ENCODE measurements around the gene OVAAL.

Gene OVAAL

GRCh38 chr1:180558664-180559063 lies at the start of gene OVAAL:
TSS of gene OVAAL (plus strand) at chr1:180558964.
- Histone ChIP-seq H3K36me3 (ENCODE audit: low read length) (no peaks in the 10 kb centered on the region), H3K9me3 (ENCODE audit: insufficient read depth, low read length) (no peaks in the 10 kb centered on the region), H4K20me1 (ENCODE audit: low read depth, low read length) (no peaks in the 10 kb centered on the region), H3K79me2 (ENCODE audit: insufficient read depth, low read length) (no peaks in the 10 kb centered on the region), H3K9me2 (replicated peaks; ENCODE audit: insufficient read depth, low read length) (no peaks in the 10 kb centered on the region), H3K9ac (ENCODE audit: low read length) (no peak within 1 kb of the TSS), H3K27ac (ENCODE audit: low read depth, low read length) (no peak within 1 kb of the TSS), H3K27me3 (ENCODE audit: low read length) (no peaks in the 10 kb centered on the region), H3K4me3 (ENCODE audit: insufficient read depth, low read length, poor library complexity, severe bottlenecking) (no peak within 1 kb of the TSS), H2AFZ (ENCODE audit: low read depth, low read length, severe bottlenecking) (no peak within 1 kb of the TSS), H3F3A (ENCODE audit: insufficient read depth) (no peaks in the 10 kb centered on the region), H3K4me2 (ENCODE audit: low read depth, low read length, poor library complexity, severe bottlenecking) (no peak within 1 kb of the TSS)
- TF ChIP-seq CTCF (IDR thresholded peaks at IDR 0.05; ENCODE audit: insufficient read depth, low read length, poor library complexity, severe bottlenecking) (no peak), EZH2phosphoT487 (conservative IDR thresholded peaks at IDR 0.05; ENCODE audit: low read length) (no peak)

- no peak for TF ChIP-seq CTCF (IDR thresholded peaks at IDR 0.05; ENCODE audit: insufficient read depth, low read length, poor library complexity, severe bottlenecking)
- TF ChIP-seq EZH2phosphoT487 (conservative IDR thresholded peaks at IDR 0.05; ENCODE audit: low read length) = no peak
- Histone ChIP-seq H3K4me3 (ENCODE audit: insufficient read depth, low read length, poor library complexity, severe bottlenecking) (no peak overlapping the region), H3K9ac (ENCODE audit: low read length) (no peak overlapping the region), H3K27ac (ENCODE audit: low read depth, low read length) (no peak overlapping the region), H4K20me1 (ENCODE audit: low read depth, low read length) (no peaks in the 10 kb centered on the region), H3K27me3 (ENCODE audit: low read length) (no peaks in the 10 kb centered on the region), H3F3A (ENCODE audit: insufficient read depth) (no peaks in the 10 kb centered on the region), H3K9me2 (replicated peaks; ENCODE audit: insufficient read depth, low read length) (no peaks in the 10 kb centered on the region), H3K36me3 (ENCODE audit: low read length) (no peaks in the 10 kb centered on the region), H3K9me3 (ENCODE audit: insufficient read depth, low read length) (no peaks in the 10 kb centered on the region), H3K4me2 (ENCODE audit: low read depth, low read length, poor library complexity, severe bottlenecking) (no peak overlapping the region), H3K79me2 (ENCODE audit: insufficient read depth, low read length) (no peaks in the 10 kb centered on the region), H2AFZ (ENCODE audit: low read depth, low read length, severe bottlenecking) (no peak overlapping the region)
Measured at GRCh38 chr1:180510882-180511281, 47.9 kb upstream of the OVAAL start.

- no peak overlapping the region for H2AFZ ChIP-seq (ENCODE audit: low read depth, low read length, severe bottlenecking)
- TF ChIP-seq CTCF (IDR thresholded peaks at IDR 0.05; ENCODE audit: insufficient read depth, low read length, poor library complexity, severe bottlenecking) = no peak
- TF ChIP-seq EZH2phosphoT487 (conservative IDR thresholded peaks at IDR 0.05; ENCODE audit: low read length) = no peak
- H3F3A ChIP-seq (ENCODE audit: insufficient read depth) = no peaks in the 10 kb centered on the region
- H4K20me1 ChIP-seq (ENCODE audit: low read depth, low read length) = no peaks in the 10 kb centered on the region
- H3K79me2 ChIP-seq (ENCODE audit: insufficient read depth, low read length) = no peaks in the 10 kb centered on the region
- no peaks in the 10 kb centered on the region for H3K27me3 ChIP-seq (ENCODE audit: low read length)
- H3K9ac ChIP-seq (ENCODE audit: low read length) = no peak overlapping the region
- no peak overlapping the region for H3K4me2 ChIP-seq (ENCODE audit: low read depth, low read length, poor library complexity, severe bottlenecking)
- H3K9me2 ChIP-seq (replicated peaks; ENCODE audit: insufficient read depth, low read length) = no peaks in the 10 kb centered on the region
- H3K9me3 ChIP-seq (ENCODE audit: insufficient read depth, low read length) = no peaks in the 10 kb centered on the region
- H3K36me3 ChIP-seq (ENCODE audit: low read length) = no peaks in the 10 kb centered on the region
- no peak overlapping the region for H3K27ac ChIP-seq (ENCODE audit: low read depth, low read length)
- no peak overlapping the region for H3K4me3 ChIP-seq (ENCODE audit: insufficient read depth, low read length, poor library complexity, severe bottlenecking)
Measured at GRCh38 chr1:180513531-180513930, 45.2 kb upstream of the OVAAL start.

All from SU-DHL-6 (cell line).